ENCODE data around the gene DEPDC5. TPM values are rescaled to one million over a fixed set of nuclear protein-coding genes. Genes with fewer than 3 reads are reported as not detected.

DEPDC5 gene
- total and polyA plus RNA-seq, 2 of the 8 experiments (the other 6 are each of a cell fraction or from before 2014, with no cell fraction given): 18.3 to 26.5 TPM

DNA sequence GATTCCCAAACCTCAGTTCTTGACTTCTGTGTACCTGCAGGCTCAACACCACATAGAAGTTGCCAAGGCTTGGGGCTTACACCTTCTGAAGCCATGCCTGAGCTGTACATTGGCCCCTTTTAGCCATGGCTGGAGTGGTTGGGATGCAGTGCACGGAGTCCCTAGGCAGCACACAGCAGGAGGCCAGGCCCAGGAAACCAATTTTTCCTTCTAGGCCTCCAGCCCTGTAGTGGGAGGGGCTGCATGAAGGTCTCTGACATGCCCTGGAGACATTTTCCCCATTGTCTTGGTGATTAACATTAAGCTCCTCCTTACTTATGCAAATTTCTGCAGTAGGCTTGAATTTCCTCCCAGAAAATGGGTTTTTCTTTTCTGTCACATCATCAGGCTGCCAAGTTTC is 94.6 kb downstream of the DEPDC5 start:
- Histone ChIP-seq H3K23ac (ENCODE audit: insufficient read length) (no peak overlapping the region), H3K79me1 (ENCODE audit: low read depth, low read length) (no peaks in the 10 kb centered on the region), H3K9me3 (ENCODE audit: insufficient read depth in 2 of 2, low read depth in 1 of 2, low read length in 1 of 2) (peaks cover 9 to 10% of the 10 kb centered on the region in 2 experiments; a peak in 3 of 4 replicates), H2BK5ac (ENCODE audit: low read depth, low read length) (no peak overlapping the region), H3K23me2 (ENCODE audit: low read depth, low read length) (no peaks in the 10 kb centered on the region), H4K8ac (ENCODE audit: extremely low read depth, insufficient read depth, low read length) (no peak overlapping the region), H3K36me3 (ENCODE audit: control insufficient read depth in 2 of 4, insufficient read depth in 4 of 4, low read length in 3 of 4) (peaks cover 8 to 41% (median 21%) of the 10 kb centered on the region in 4 experiments; a peak in 6 of 8 replicates), H2AFZ (ENCODE audit: low read length) (no peak overlapping the region), H3K18ac (ENCODE audit: extremely low read depth, low read length) (no peak overlapping the region), H3K9ac (replicated peaks in 1 of 4; ENCODE audit: extremely low read depth in 1 of 4, low read depth in 3 of 4, low read length in 3 of 4) (no peak overlapping the region), H3K14ac (ENCODE audit: insufficient read length) (no peak overlapping the region), H3K27me3 (replicated peaks in 1 of 4; ENCODE audit: control insufficient read depth in 3 of 4, extremely low read depth in 1 of 4, insufficient read depth in 3 of 4, low read length in 3 of 4) (no peaks in the 10 kb centered on the region), H3K4me3 (ENCODE audit: extremely low read depth in 1 of 4, insufficient read depth in 2 of 4, low read depth in 3 of 4, low read length in 4 of 4) (no peak overlapping the region), H4K91ac (replicated peaks; ENCODE audit: insufficient read length, low read length) (no peak overlapping the region), H2BK15ac (ENCODE audit: low read length) (no peak overlapping the region), H2BK12ac (ENCODE audit: low read depth, low read length) (no peak overlapping the region), H3K4me1 (replicated peaks in 1 of 4; ENCODE audit: control insufficient read depth in 3 of 4, insufficient read depth in 4 of 4, low read length in 3 of 4) (no peaks in the 10 kb centered on the region), H3K79me2 (ENCODE audit: control insufficient read depth in 1 of 2, insufficient read depth in 2 of 2, low read length in 2 of 2) (no peaks in the 10 kb centered on the region), H3K4me2 (ENCODE audit: insufficient read depth in 1 of 2, low read depth in 2 of 2, low read length in 2 of 2) (no peak overlapping the region), H4K5ac (ENCODE audit: insufficient read length, low read depth, low read length) (no peak overlapping the region), H4K20me1 (replicated peaks in 1 of 2; ENCODE audit: control insufficient read depth in 1 of 2, insufficient read depth in 2 of 2, low read length in 2 of 2) (peaks cover 0 to 2% of the 10 kb centered on the region in 2 experiments), H2BK120ac (replicated peaks; ENCODE audit: low read depth, low read length) (no peak overlapping the region), H3K4ac (replicated peaks; ENCODE audit: insufficient read length, low read depth, low read length) (no peak overlapping the region), H3K27ac (ENCODE audit: low read depth, low read length) (no peak overlapping the region), H2BK20ac (ENCODE audit: low read length) (no peak overlapping the region), H3K56ac (replicated peaks; ENCODE audit: insufficient read length, low read depth, low read length) (no peak overlapping the region), H2AK5ac (ENCODE audit: low read depth, low read length) (no peak overlapping the region)
- POLR2A ChIA-PET (ENCODE audit: partially characterized antibody): interaction anchor here (1.0 kb wide), 1 partner anchor 24 kb away, joined by 3 read pairs; no protein-coding TSS in a partner anchor
- CTCF ChIA-PET (ENCODE audit: partially characterized antibody): interaction anchor here (1.0 kb wide), 1 partner anchor 9 kb away, joined by 4 read pairs; no protein-coding TSS in a partner anchor
- FAIRE-seq (no peak), DNase-seq (ENCODE audit: low read depth in 1 of 2, low spot score in 2 of 2) (no peak)
- 100% methylated on average over 1 of the region's 1 CpG; no CpG with 5 or more reads in 1 of the 2 experiments for WGBS, 2 experiments (ENCODE audit: extremely low coverage in 1 of 2, insufficient coverage in 1 of 2, insufficient read length in 1 of 2, insufficient replicate concordance in 2 of 2, low coverage in 1 of 2, low lambda C conversion rate in 2 of 2, missing lambda C conversion rate in 1 of 2)
- TF ChIP-seq SP4 (IDR thresholded peaks at IDR 0.05; ENCODE audit: low read length): no peak
- no peak for TF ChIP-seq TEAD4 (IDR thresholded peaks at IDR 0.05; ENCODE audit: low read depth, low read length)
- TF ChIP-seq POLR2A (IDR thresholded peaks at IDR 0.05; ENCODE audit: control extremely low read depth in 1 of 2, low read depth in 2 of 2, low read length in 2 of 2): no peak
- TF ChIP-seq JUN (IDR thresholded peaks at IDR 0.05; ENCODE audit: low read depth, low read length): no peak
- TF ChIP-seq GABPA (IDR thresholded peaks at IDR 0.05; ENCODE audit: borderline replicate concordance, insufficient read depth, low read length): no peak
